ENCODE data around the gene USP47. TPM values are rescaled to one million over a fixed set of nuclear protein-coding genes. Genes with fewer than 3 reads are reported as not detected.

USP47 gene
- total RNA-seq, 1 donor from 2014 or later = 71.7 TPM

- Histone ChIP-seq H3K4me2 (no peak overlapping the region), H3K4me1 (no peaks in the 10 kb centered on the region), H3K9me3 (ENCODE audit: low read depth) (no peaks in the 10 kb centered on the region), H3K4me3 (no peak overlapping the region), H3K79me2 (ENCODE audit: low read depth) (no peaks in the 10 kb centered on the region), H3K27me3 (no peaks in the 10 kb centered on the region), H3K27ac (no peak overlapping the region), H4K20me1 (ENCODE audit: low read depth) (no peaks in the 10 kb centered on the region), H3K9ac (no peak overlapping the region), H3K36me3 (peaks cover 18% of the 10 kb centered on the region), H3F3A (ENCODE audit: low read depth) (no peaks in the 10 kb centered on the region), H2AFZ (replicated peaks) (no peak overlapping the region)
- H3K27me3 Mint-ChIP-seq (ENCODE audit: insufficient read depth, low read depth) = no peaks in the 10 kb centered on the region
- no peak for DNase-seq (ENCODE audit: low spot score)
- peaks cover 10% of the 10 kb centered on the region for H3K9me3 Mint-ChIP-seq
- TF ChIP-seq EZH2phosphoT487 (IDR thresholded peaks at IDR 0.05) (no peak), CTCF (IDR thresholded peaks at IDR 0.05) (no peak), EZH2 (IDR thresholded peaks at IDR 0.05) (no peak)
- H3K36me3 Mint-ChIP-seq = peaks cover 45% of the 10 kb centered on the region
- no peaks in the 10 kb centered on the region for H3K4me1 Mint-ChIP-seq
- no peak overlapping the region for H3K4me3 Mint-ChIP-seq
- H3K27ac Mint-ChIP-seq = no peak overlapping the region
Observed at GRCh38 chr11:11923828-11924227, 82.1 kb downstream of the USP47 start.

- Mint-ChIP-seq H3K4me1 (no peaks in the 10 kb centered on the region), H3K27ac (no peak overlapping the region), H3K27me3 (ENCODE audit: insufficient read depth, low read depth) (no peaks in the 10 kb centered on the region), H3K4me3 (no peak overlapping the region), H3K36me3 (peaks cover 57% of the 10 kb centered on the region), H3K9me3 (peaks cover 10% of the 10 kb centered on the region)
- H3K4me1 ChIP-seq = no peaks in the 10 kb centered on the region
- no peak overlapping the region for H3K4me2 ChIP-seq
- peaks cover 20% of the 10 kb centered on the region for H3K36me3 ChIP-seq
- no peak for TF ChIP-seq EZH2 (IDR thresholded peaks at IDR 0.05)
- TF ChIP-seq CTCF (IDR thresholded peaks at IDR 0.05) = no peak
- no peak for TF ChIP-seq EZH2phosphoT487 (IDR thresholded peaks at IDR 0.05)
- H3K27me3 ChIP-seq = no peaks in the 10 kb centered on the region
- no peaks in the 10 kb centered on the region for H3K9me3 ChIP-seq (ENCODE audit: low read depth)
- H3K9ac ChIP-seq = no peak overlapping the region
- no peaks in the 10 kb centered on the region for H4K20me1 ChIP-seq (ENCODE audit: low read depth)
- no peaks in the 10 kb centered on the region for H3K79me2 ChIP-seq (ENCODE audit: low read depth)
- H3F3A ChIP-seq (ENCODE audit: low read depth) = no peaks in the 10 kb centered on the region
- H2AFZ ChIP-seq (replicated peaks) = no peak overlapping the region
- no peak overlapping the region for H3K4me3 ChIP-seq
- no peak for DNase-seq (ENCODE audit: low spot score)
- no peak overlapping the region for H3K27ac ChIP-seq
Observed at GRCh38 chr11:11929920-11930319, 88.1 kb downstream of the USP47 start.

GRCh38 chr11:11931461-11932055 lies 89.8 kb downstream of the USP47 start:
- Histone ChIP-seq H3K9me3 (ENCODE audit: low read depth) (no peaks in the 10 kb centered on the region), H4K20me1 (ENCODE audit: low read depth) (no peaks in the 10 kb centered on the region), H3K4me1 (no peaks in the 10 kb centered on the region), H3K79me2 (ENCODE audit: low read depth) (no peaks in the 10 kb centered on the region), H3K27ac (no peak overlapping the region), H3K9ac (no peak overlapping the region), H3K4me3 (no peak overlapping the region), H3K4me2 (no peak overlapping the region), H2AFZ (replicated peaks) (no peak overlapping the region), H3K36me3 (peaks cover 22% of the 10 kb centered on the region), H3K27me3 (no peaks in the 10 kb centered on the region), H3F3A (ENCODE audit: low read depth) (no peaks in the 10 kb centered on the region)
- Mint-ChIP-seq H3K27me3 (ENCODE audit: insufficient read depth, low read depth) (no peaks in the 10 kb centered on the region), H3K4me3 (no peak overlapping the region), H3K27ac (no peak overlapping the region), H3K4me1 (no peaks in the 10 kb centered on the region), H3K9me3 (peaks cover 5% of the 10 kb centered on the region), H3K36me3 (peaks cover 53% of the 10 kb centered on the region)
- no peak for TF ChIP-seq EZH2 (IDR thresholded peaks at IDR 0.05)
- TF ChIP-seq CTCF (IDR thresholded peaks at IDR 0.05) = peak; percentile 82
- DNase-seq (ENCODE audit: low spot score) = peak; percentile 62

Measured in neural progenitor cell (in vitro differentiated cells).